HCT116 (cell line): ENCODE data around the gene SELP.

Source experiments
- POLR2AphosphoS5 ChIP-seq: IDR thresholded peaks from 2 replicates; pipeline ENCODE4 v1.6.1; 2011; ENCODE audit warnings: mild to moderate bottlenecking, low read depth, low read length, moderate library complexity
- REST ChIP-seq: IDR thresholded peaks from 2 replicates; pipeline ENCODE4 v1.6.1; 2012; ENCODE audit warnings: low read depth
- SIN3A ChIP-seq: IDR thresholded peaks from 2 replicates; pipeline ENCODE4 v1.6.1; 2012; ENCODE audit warnings: low read depth

GRCh38 chr1:169576935-169577331, 53.0 kb downstream of the SELP start:
- TF ChIP-seq REST (no peak), SIN3A (no peak), POLR2AphosphoS5 (no peak)
